Measurements from ENCODE around the gene FXYD3.

The FXYD3 gene

GRCh38 chr19:35146746-35147459 is 31.3 kb downstream of the FXYD3 start:
- peaks cover 10% of the 10 kb centered on the region for H3K27me3 ChIP-seq (ENCODE audit: insufficient read depth, poor library complexity, severe bottlenecking)
- TF ChIP-seq POLR2AphosphoS5 (IDR thresholded peaks at IDR 0.05; ENCODE audit: low read depth) (no peak), REST (IDR thresholded peaks at IDR 0.05; ENCODE audit: insufficient replicate concordance, low read depth) (no peak), GABPA (IDR thresholded peaks at IDR 0.05; ENCODE audit: low read depth) (no peak), SPI1 (IDR thresholded peaks at IDR 0.05; ENCODE audit: borderline replicate concordance, low read depth) (no peak), CTCF (IDR thresholded peaks at IDR 0.05; ENCODE audit: insufficient read depth, low read length) (no peak)
- no peak overlapping the region for H3K4me3 ChIP-seq (replicated peaks; ENCODE audit: insufficient read depth, low read length)
- DNase-seq (ENCODE audit: low read depth in 1 of 2, low spot score in 1 of 2): no peak
- no peak overlapping the region for H3K27ac ChIP-seq (replicated peaks)

GRCh38 chr19:35149463-35149862 is 33.8 kb downstream of the FXYD3 start:
- no peak overlapping the region for H3K4me3 ChIP-seq (replicated peaks; ENCODE audit: insufficient read depth, low read length)
- no peak overlapping the region for H3K27ac ChIP-seq (replicated peaks)
- no peaks in the 10 kb centered on the region for H3K27me3 ChIP-seq (ENCODE audit: insufficient read depth, poor library complexity, severe bottlenecking)
- TF ChIP-seq SPI1 (IDR thresholded peaks at IDR 0.05; ENCODE audit: borderline replicate concordance, low read depth): no peak
- no peak for TF ChIP-seq REST (IDR thresholded peaks at IDR 0.05; ENCODE audit: insufficient replicate concordance, low read depth)
- TF ChIP-seq GABPA (IDR thresholded peaks at IDR 0.05; ENCODE audit: low read depth): no peak
- DNase-seq (ENCODE audit: low read depth in 1 of 2, low spot score in 1 of 2): no peak

- Histone ChIP-seq H3K4me3 (replicated peaks; ENCODE audit: insufficient read depth, low read length) (no peak overlapping the region), H3K27ac (replicated peaks) (no peak overlapping the region), H3K27me3 (ENCODE audit: insufficient read depth, poor library complexity, severe bottlenecking) (no peaks in the 10 kb centered on the region)
- DNase-seq (ENCODE audit: low read depth in 1 of 2, low spot score in 1 of 2): no peak
- TF ChIP-seq REST (IDR thresholded peaks at IDR 0.05; ENCODE audit: insufficient replicate concordance, low read depth) (no peak), SPI1 (IDR thresholded peaks at IDR 0.05; ENCODE audit: borderline replicate concordance, low read depth) (no peak), GABPA (IDR thresholded peaks at IDR 0.05; ENCODE audit: low read depth) (no peak), CTCF (IDR thresholded peaks at IDR 0.05; ENCODE audit: insufficient read depth, low read length) (no peak), POLR2AphosphoS5 (IDR thresholded peaks at IDR 0.05; ENCODE audit: low read depth) (no peak)
Observed at GRCh38 chr19:35150445-35150844, 34.8 kb downstream of the FXYD3 start.

All from HL-60 (cell line).